H1 (cell line): Measurements from ENCODE around the gene ACADVL. TPM values are rescaled to one million over a fixed set of nuclear protein-coding genes. Genes with fewer than 3 reads are reported as not detected.

ENCODE experiments used
- CHD2 ChIP-seq: IDR thresholded peaks from 2 replicates; pipeline ENCODE4 v1.6.1; 2012; ENCODE audit warnings: low read length, improper control_type of control experiment
- CHD7 ChIP-seq: fragments of 300-600 bp; sonication (generic); IDR thresholded peaks from 2 replicates; pipeline ENCODE4 v1.7.1; 2012; ENCODE audit warnings: low read length, moderate library complexity, mild to moderate bottlenecking, inconsistent platforms; ENCODE audit not compliant: insufficient replicate concordance
- FOSL1 ChIP-seq: IDR thresholded peaks from 2 replicates; pipeline ENCODE4 v1.6.1; 2011; ENCODE audit warnings: mild to moderate bottlenecking, low read depth, low read length, moderate library complexity; ENCODE audit not compliant: insufficient read depth
- GABPA ChIP-seq: IDR thresholded peaks from 2 replicates; pipeline ENCODE4 v1.6.1; 2011; ENCODE audit warnings: mild to moderate bottlenecking, low read length, moderate library complexity, borderline replicate concordance; ENCODE audit not compliant: insufficient read depth
- GTF2F1 ChIP-seq: IDR thresholded peaks from 2 replicates; pipeline ENCODE4 v1.6.1; 2012; ENCODE audit warnings: low read depth, low read length, improper control_type of control experiment, borderline replicate concordance
- HDAC2 ChIP-seq, 2 experiments: fragments of 300-600 bp in 1 of 2; sonication (generic) in 1 of 2; IDR thresholded peaks; 2 replicates each; pipeline ENCODE4 v1.6.1; 2011 to 2012; ENCODE audit warnings: low read depth in 2 of 2, low read length in 2 of 2, mild to moderate bottlenecking in 2 of 2, moderate library complexity in 2 of 2, borderline replicate concordance in 1 of 2, inconsistent platforms in 1 of 2
- KDM5A ChIP-seq: fragments of 200-600 bp; IDR thresholded peaks from 2 replicates; pipeline ENCODE4 v1.7.1; 2012; ENCODE audit warnings: mild to moderate bottlenecking, low read length, inconsistent platforms, mixed read lengths
- NRF1 ChIP-seq: IDR thresholded peaks from 2 replicates; pipeline ENCODE4 v1.6.1; 2011; ENCODE audit warnings: mild to moderate bottlenecking, low read depth, low read length, improper control_type of control experiment
- PHF8 ChIP-seq: fragments of 200-600 bp; sonication (generic); conservative IDR thresholded peaks from 2 replicates; pipeline ENCODE4 v1.7.1; 2012; ENCODE audit warnings: low read depth, mild to moderate bottlenecking, inconsistent platforms, low read length, moderate library complexity
- SP2 ChIP-seq: IDR thresholded peaks from 2 replicates; pipeline ENCODE4 v1.6.1; 2012; ENCODE audit warnings: mild to moderate bottlenecking, low read length, inconsistent platforms
- TAF7 ChIP-seq: optimal IDR thresholded peaks from 2 replicates; pipeline ENCODE3; 2011; ENCODE audit warnings: low read depth, mild to moderate bottlenecking, inconsistent platforms, low read length, moderate library complexity, borderline replicate concordance
- YY1 ChIP-seq: IDR thresholded peaks from 2 replicates; pipeline ENCODE4 v1.6.1; 2011; ENCODE audit warnings: low read depth, mild to moderate bottlenecking, low read length
- polyA plus RNA-seq, 7 experiments: library from polyadenylated mRNA; depleted of rRNA in 3 of 7; stranded (reverse) in 5 of 7; unstranded in 2 of 7; fragments of >200 nt in 5 of 7; fragments of 200-250 nt in 2 of 7; gene quantifications; 1 replicate in 5 of 7; 2 replicates in 1 of 7; 4 replicates in 1 of 7; pipeline versions ENCODE4 v1.2.1 to v1.2.3, GENCODE V29; 2011 to 2013; ENCODE audit warnings: missing spikeins in 2 of 7, mixed read lengths in 2 of 7
- total RNA-seq: library from RNA; stranded (reverse); fragmentation: NEBNext Ultra II Directional; extraction: Animal tissue kit (Norgen Biotek cat#: 25700); gene quantifications from 2 replicates; pipeline ENCODE4 v1.2.1, GENCODE V29; 2021

ACADVL gene
- total and polyA plus RNA-seq, 2 of the 8 experiments (the other 6 are each of a cell fraction or from before 2014, with no cell fraction given): 181 to 231 TPM

GRCh38 chr17:7213895-7214299 is 5.8 kb upstream of the ACADVL start (continued):
- TF ChIP-seq HDAC2 (IDR thresholded peaks at IDR 0.05; ENCODE audit: borderline replicate concordance in 1 of 2, low read depth in 2 of 2, low read length in 2 of 2) (no peak), NRF1 (no peak), CHD2 (peak; percentile 78), YY1 (peak; percentile 91), CHD7 (no peak), GABPA (no peak), KDM5A (no peak), GTF2F1 (no peak), PHF8 (no peak), FOSL1 (no peak), SP2 (no peak), TAF7 (no peak)
